ENCODE data around the gene LTA. TPM values are rescaled to one million over a fixed set of nuclear protein-coding genes. Genes with fewer than 3 reads are reported as not detected.

The LTA gene, protein sequence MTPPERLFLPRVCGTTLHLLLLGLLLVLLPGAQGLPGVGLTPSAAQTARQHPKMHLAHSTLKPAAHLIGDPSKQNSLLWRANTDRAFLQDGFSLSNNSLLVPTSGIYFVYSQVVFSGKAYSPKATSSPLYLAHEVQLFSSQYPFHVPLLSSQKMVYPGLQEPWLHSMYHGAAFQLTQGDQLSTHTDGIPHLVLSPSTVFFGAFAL
- polyA plus RNA-seq (2012; rRNA removed), result not detected in 2 replicates
- polyA plus RNA-seq (2012; cell fraction: cytosol; rRNA removed), result 0.03 TPM in 1 of 2 replicates, not detected in the other
- polyA plus RNA-seq (2012; cell fraction: nucleus; rRNA removed), result 0.06 and 0.07 TPM in 2 replicates

DNA sequence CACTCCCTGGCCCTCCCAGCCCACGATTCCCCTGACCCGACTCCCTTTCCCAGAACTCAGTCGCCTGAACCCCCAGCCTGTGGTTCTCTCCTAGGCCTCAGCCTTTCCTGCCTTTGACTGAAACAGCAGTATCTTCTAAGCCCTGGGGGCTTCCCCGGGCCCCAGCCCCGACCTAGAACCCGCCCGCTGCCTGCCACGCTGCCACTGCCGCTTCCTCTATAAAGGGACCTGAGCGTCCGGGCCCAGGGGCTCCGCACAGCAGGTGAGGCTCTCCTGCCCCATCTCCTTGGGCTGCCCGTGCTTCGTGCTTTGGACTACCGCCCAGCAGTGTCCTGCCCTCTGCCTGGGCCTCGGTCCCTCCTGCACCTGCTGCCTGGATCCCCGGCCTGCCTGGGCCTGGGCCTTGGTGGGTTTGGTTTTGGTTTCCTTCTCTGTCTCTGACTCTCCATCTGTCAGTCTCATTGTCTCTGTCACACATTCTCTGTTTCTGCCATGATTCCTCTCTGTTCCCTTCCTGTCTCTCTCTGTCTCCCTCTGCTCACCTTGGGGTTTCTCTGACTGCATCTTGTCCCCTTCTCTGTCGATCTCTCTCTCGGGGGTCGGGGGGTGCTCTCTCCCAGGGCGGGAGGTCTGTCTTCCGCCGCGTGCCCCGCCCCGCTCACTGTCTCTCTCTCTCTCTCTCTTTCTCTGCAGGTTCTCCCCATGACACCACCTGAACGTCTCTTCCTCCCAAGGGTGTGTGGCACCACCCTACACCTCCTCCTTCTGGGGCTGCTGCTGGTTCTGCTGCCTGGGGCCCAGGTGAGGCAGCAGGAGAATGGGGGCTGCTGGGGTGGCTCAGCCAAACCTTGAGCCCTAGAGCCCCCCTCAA is at the start of gene LTA:
LTA (plus strand) TSS at position 249 of the 871 bp plus-strand sequence; CDS start at position 703, 454 bp downstream.
- H3F3A ChIP-seq (replicated peaks; ENCODE audit: insufficient read depth), result peaks cover 2% of the 10 kb centered on the region
- no peak for DNase-seq
- H3K4me1 ChIP-seq (ENCODE audit: control insufficient read depth in 1 of 2, insufficient read depth in 2 of 2, low read depth in 1 of 2, low read length in 1 of 2), result no peaks in the 10 kb centered on the region; a peak in 1 of 4 replicates
- ChIA-PET CTCF (interaction anchor here (1.2 to 17.6 kb wide), 3 partner anchors 9 to 26 kb away, joined by 3 to 312 read pairs (median 22); no protein-coding TSS in a partner anchor), POLR2A (no interaction called here)
- H3K4me3 ChIP-seq (ENCODE audit: low read depth in 2 of 2, low read length in 1 of 2), result no peak within 1 kb of the TSS
- H3K9me2 ChIP-seq, result no peaks in the 10 kb centered on the region
- no peaks in the 10 kb centered on the region for H4K20me1 ChIP-seq (ENCODE audit: insufficient read depth)
- H3K27me3 ChIP-seq (ENCODE audit: insufficient read depth), result no peaks in the 10 kb centered on the region
- H3K4me2 ChIP-seq, result no peak within 1 kb of the TSS
- no peak within 1 kb of the TSS for H2AFZ ChIP-seq (ENCODE audit: low read depth)
- H3K9ac ChIP-seq, result no peak within 1 kb of the TSS
- no peaks in the 10 kb centered on the region for H3K36me3 ChIP-seq (replicated peaks in 1 of 2; ENCODE audit: control insufficient read depth in 1 of 2, insufficient read depth in 2 of 2, low read length in 1 of 2)
- 79% methylated on average over 27 of the region's 27 CpGs for WGBS (ENCODE audit: low lambda C conversion rate)
- H3K9me3 ChIP-seq, result no peaks in the 10 kb centered on the region; the same call in 1 of the 2 replicates
- TF ChIP-seq RFX5 (IDR thresholded peaks at IDR 0.05; ENCODE audit: low read length), result no peak
- no peak for TF ChIP-seq NFIC (IDR thresholded peaks at IDR 0.05; ENCODE audit: borderline replicate concordance)
- TF ChIP-seq, protein P1, sequence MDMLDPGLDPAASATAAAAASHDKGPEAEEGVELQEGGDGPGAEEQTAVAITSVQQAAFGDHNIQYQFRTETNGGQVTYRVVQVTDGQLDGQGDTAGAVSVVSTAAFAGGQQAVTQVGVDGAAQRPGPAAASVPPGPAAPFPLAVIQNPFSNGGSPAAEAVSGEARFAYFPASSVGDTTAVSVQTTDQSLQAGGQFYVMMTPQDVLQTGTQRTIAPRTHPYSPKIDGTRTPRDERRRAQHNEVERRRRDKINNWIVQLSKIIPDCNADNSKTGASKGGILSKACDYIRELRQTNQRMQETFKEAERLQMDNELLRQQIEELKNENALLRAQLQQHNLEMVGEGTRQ (IDR thresholded peaks at IDR 0.05; ENCODE audit: borderline replicate concordance, low read depth, low read length), result no peak
- TF ChIP-seq YY1 (IDR thresholded peaks at IDR 0.05; ENCODE audit: low read depth), result no peak
- no peak for TF ChIP-seq TCF12 (IDR thresholded peaks at IDR 0.05)
- no peak for TF ChIP-seq RCOR1 (IDR thresholded peaks at IDR 0.05; ENCODE audit: low read length)
- no peak for TF ChIP-seq MEF2A (IDR thresholded peaks at IDR 0.05; ENCODE audit: borderline replicate concordance, low read depth)
- TF ChIP-seq, protein P2, sequence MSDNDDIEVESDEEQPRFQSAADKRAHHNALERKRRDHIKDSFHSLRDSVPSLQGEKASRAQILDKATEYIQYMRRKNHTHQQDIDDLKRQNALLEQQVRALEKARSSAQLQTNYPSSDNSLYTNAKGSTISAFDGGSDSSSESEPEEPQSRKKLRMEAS (IDR thresholded peaks at IDR 0.05; ENCODE audit: low read depth), result no peak
- TF ChIP-seq POLR2AphosphoS5 (IDR thresholded peaks at IDR 0.05; ENCODE audit: low read depth, low read length), result no peak
- no peak for TF ChIP-seq RXRA (IDR thresholded peaks at IDR 0.05; ENCODE audit: borderline replicate concordance, low read depth)
- TF ChIP-seq TAF1 (IDR thresholded peaks at IDR 0.05; ENCODE audit: borderline replicate concordance, low read depth, low read length), result no peak
- no peak for TF ChIP-seq TEAD4 (IDR thresholded peaks at IDR 0.05; ENCODE audit: borderline replicate concordance, insufficient read depth)
- TF ChIP-seq, protein P3, sequence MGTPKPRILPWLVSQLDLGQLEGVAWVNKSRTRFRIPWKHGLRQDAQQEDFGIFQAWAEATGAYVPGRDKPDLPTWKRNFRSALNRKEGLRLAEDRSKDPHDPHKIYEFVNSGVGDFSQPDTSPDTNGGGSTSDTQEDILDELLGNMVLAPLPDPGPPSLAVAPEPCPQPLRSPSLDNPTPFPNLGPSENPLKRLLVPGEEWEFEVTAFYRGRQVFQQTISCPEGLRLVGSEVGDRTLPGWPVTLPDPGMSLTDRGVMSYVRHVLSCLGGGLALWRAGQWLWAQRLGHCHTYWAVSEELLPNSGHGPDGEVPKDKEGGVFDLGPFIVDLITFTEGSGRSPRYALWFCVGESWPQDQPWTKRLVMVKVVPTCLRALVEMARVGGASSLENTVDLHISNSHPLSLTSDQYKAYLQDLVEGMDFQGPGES (IDR thresholded peaks at IDR 0.05; ENCODE audit: low read depth, low read length), result no peak
- TF ChIP-seq MXI1 (IDR thresholded peaks at IDR 0.05; ENCODE audit: low read depth, low read length), result no peak
- no peak within 1 kb of the TSS for H3K27ac ChIP-seq (ENCODE audit: low read depth in 2 of 2, low read length in 1 of 2)
- H3K79me2 ChIP-seq (ENCODE audit: insufficient read depth), result no peaks in the 10 kb centered on the region
